Mesothelial cell of epicardium (in vitro differentiated cells): ENCODE measurements around the gene RPL9. TPM values are rescaled to one million over a fixed set of nuclear protein-coding genes. Genes with fewer than 3 reads are reported as not detected.

Source experiments
- DNase-seq, 2 experiments: peaks; one replicate each; pipeline ENCODE4 v3.0.0; 2021; ENCODE audit warnings: low spot score in 2 of 2; ENCODE audit not compliant: unreplicated experiment in 2 of 2
- H3K27ac Mint-ChIP-seq: 2 replicates; pipeline ENCODE4 v1.8.0; 2021; ENCODE audit warnings: mixed read lengths
- H3K27me3 Mint-ChIP-seq: 2 replicates; pipeline ENCODE4 v1.8.0; 2021; ENCODE audit warnings: low read depth, mixed read lengths
- H3K36me3 Mint-ChIP-seq: 2 replicates; pipeline ENCODE4 v1.8.0; 2021; ENCODE audit warnings: mixed read lengths
- H3K4me1 Mint-ChIP-seq: 2 replicates; pipeline ENCODE4 v1.8.0; 2021; ENCODE audit warnings: mixed read lengths
- H3K4me3 Mint-ChIP-seq: 2 replicates; pipeline ENCODE4 v1.8.0; 2021; ENCODE audit warnings: mild to moderate bottlenecking, moderate library complexity, mixed read lengths
- H3K9me3 Mint-ChIP-seq: 2 replicates; pipeline ENCODE4 v1.8.0; 2021; ENCODE audit warnings: mixed read lengths
- CTCF ChIP-seq: fragments of 200-600 bp; sonication (generic); IDR thresholded peaks from one replicate; pipeline ENCODE4 v1.5.0; 2021; ENCODE audit warnings: antibody characterized with exemption; ENCODE audit not compliant: unreplicated experiment
- total RNA-seq: library from RNA; stranded (reverse); gene quantifications from 3 replicates; pipeline ENCODE4 v1.2.1, GENCODE V29; 2021

RPL9 gene
- total RNA-seq, 1 donor from 2014 or later = 1,647 TPM

GRCh38 chr4:39456946-39457763 lies 1.6 kb downstream of the RPL9 start:
- Mint-ChIP-seq H3K36me3 (peaks cover 39% of the 10 kb centered on the region), H3K27ac (peak overlapping the region; percentile 100), H3K4me3 (peak overlapping the region; percentile 97), H3K4me1 (peaks cover 29% of the 10 kb centered on the region), H3K27me3 (no peaks in the 10 kb centered on the region), H3K9me3 (no peaks in the 10 kb centered on the region)
- DNase-seq = no peak
- TF ChIP-seq CTCF = no peak

GRCh38 chr4:39455486-39455885 lies 3.2 kb downstream of the RPL9 start:
- H3K4me3 Mint-ChIP-seq = no peak overlapping the region
- no peak for TF ChIP-seq CTCF
- no peaks in the 10 kb centered on the region for H3K27me3 Mint-ChIP-seq
- no peak overlapping the region for H3K27ac Mint-ChIP-seq
- no peak for DNase-seq
- peaks cover 45% of the 10 kb centered on the region for H3K36me3 Mint-ChIP-seq
- no peaks in the 10 kb centered on the region for H3K9me3 Mint-ChIP-seq
- H3K4me1 Mint-ChIP-seq = peaks cover 29% of the 10 kb centered on the region

GRCh38 chr4:39453738-39454137 lies 5.0 kb downstream of the RPL9 start:
- Mint-ChIP-seq H3K4me1 (peaks cover 22% of the 10 kb centered on the region), H3K27me3 (no peaks in the 10 kb centered on the region), H3K27ac (no peak overlapping the region), H3K4me3 (no peak overlapping the region), H3K9me3 (no peaks in the 10 kb centered on the region), H3K36me3 (peaks cover 47% of the 10 kb centered on the region)
- no peak for TF ChIP-seq CTCF
- DNase-seq = no peak

- H3K4me1 Mint-ChIP-seq = peaks cover 20% of the 10 kb centered on the region
- no peak overlapping the region for H3K4me3 Mint-ChIP-seq
- no peak for DNase-seq
- no peaks in the 10 kb centered on the region for H3K27me3 Mint-ChIP-seq
- TF ChIP-seq CTCF = no peak
- H3K27ac Mint-ChIP-seq = no peak overlapping the region
- no peaks in the 10 kb centered on the region for H3K9me3 Mint-ChIP-seq
- peaks cover 46% of the 10 kb centered on the region for H3K36me3 Mint-ChIP-seq
These were observed 5.7 kb downstream of the RPL9 start for GRCh38 chr4:39452860-39453587.

- H3K27me3 Mint-ChIP-seq = no peaks in the 10 kb centered on the region
- H3K4me1 Mint-ChIP-seq = peaks cover 13% of the 10 kb centered on the region
- DNase-seq = no peak
- peak overlapping the region; percentile 30 for H3K27ac Mint-ChIP-seq
- no peak for TF ChIP-seq CTCF
- no peak overlapping the region for H3K4me3 Mint-ChIP-seq
- H3K9me3 Mint-ChIP-seq = no peaks in the 10 kb centered on the region
- peaks cover 40% of the 10 kb centered on the region for H3K36me3 Mint-ChIP-seq
These were observed 6.4 kb downstream of the RPL9 start for GRCh38 chr4:39452153-39452859.
